Putamen (tissue), 1 donor: ENCODE data around the gene TINAGL1.

Source experiments
- DNase-seq: peaks from one replicate; pipeline ENCODE4 v3.0.0-alpha.2; 2016; ENCODE audit warnings: low spot score

Gene TINAGL1

DNA sequence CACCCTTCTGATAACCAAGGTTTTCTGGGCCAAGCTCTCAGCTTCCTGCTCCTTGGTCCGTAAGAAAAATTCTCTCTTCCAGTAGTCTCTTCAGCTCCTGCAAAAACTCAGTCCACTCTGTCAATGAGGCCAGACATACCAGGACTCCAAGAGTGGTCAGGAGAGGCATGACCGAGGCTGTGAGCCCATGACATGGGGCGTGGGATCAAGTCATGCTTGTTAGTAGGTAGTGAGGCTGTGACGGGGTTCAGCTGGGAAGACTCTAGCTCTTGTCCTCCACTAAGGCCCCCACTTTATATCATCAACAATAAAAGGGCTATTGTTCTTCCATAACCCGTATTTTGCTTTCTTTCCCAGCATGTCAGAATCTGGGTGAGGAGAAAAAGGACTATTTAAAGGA lies 31.0 kb downstream of the TINAGL1 start:
- no peak for DNase-seq

DNA sequence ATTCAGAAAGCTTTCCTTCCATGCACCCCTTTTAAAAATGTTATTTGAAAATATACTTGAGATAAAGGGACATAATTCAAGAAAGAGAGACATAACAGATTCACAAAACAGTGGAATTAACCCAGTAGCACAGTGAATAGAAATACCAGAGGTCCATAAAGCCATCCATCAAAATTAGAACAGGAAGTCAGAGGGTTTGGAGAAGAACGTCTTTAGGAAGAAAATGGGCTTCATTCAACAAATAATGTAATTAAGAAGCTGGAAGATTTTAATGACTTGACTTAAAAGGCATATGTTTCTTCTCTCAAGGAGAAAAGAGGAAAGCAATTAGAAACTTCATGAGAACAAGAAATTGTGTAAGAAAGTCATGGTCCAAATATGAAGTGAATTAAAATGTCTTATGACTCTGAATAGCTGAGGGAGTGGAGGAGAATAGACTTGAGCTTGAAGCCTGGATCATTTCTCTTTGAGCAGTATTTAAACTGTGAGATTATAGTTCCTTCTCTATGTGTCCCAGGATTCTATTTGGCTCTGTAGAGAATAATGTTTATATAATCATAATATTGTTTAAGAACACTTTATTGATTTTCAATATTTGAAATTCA lies 33.3 kb downstream of the TINAGL1 start:
- DNase-seq, result no peak

DNA sequence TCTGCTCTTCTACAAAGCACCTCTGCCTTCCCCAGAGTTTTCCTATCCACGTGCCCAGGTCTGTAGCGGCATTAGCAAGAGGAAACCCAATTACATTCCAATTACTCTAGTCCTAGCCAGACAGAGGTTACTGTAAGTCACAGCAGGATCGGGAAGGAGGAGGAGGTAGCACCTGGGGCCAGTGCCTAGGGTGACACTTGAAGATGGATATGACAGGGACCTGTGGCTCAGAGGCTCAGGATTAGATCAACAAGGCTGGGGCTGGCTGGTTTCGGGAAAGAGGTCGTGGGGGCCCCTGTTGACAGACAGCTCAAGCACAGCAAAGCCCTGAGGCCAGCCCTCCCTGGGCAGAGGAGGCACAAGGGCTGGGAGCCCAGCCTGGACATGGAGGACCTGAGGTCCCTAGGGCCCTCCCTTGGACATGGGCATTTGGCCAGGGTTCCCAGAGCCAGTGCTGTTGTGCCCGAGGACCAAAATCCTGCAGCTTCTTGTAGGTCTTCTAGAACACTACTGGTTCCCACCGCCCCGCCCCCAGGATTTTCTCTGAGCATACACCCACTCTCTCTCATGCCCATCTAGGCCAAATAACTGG lies 38.2 kb downstream of the TINAGL1 start:
- DNase-seq, result no peak

DNA sequence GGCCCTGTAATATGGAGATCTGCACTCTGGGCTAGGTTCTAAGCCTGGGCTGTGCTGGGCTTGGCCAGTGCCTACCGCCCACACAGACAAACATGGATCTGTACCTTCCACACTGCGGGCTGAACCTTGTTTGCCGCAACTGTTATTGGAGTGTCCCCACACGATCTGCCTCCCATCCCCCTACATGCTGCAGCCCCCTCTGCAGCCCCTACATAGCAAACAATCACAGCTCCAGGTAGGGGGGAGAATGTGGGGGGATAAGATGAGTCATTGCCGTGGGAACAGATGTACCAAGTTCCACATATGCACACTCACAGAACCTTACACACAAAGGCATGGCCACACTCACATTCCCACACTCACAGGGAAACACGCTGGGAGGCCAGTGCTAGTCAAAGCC lies 39.1 kb downstream of the TINAGL1 start:
- DNase-seq, result no peak

DNA sequence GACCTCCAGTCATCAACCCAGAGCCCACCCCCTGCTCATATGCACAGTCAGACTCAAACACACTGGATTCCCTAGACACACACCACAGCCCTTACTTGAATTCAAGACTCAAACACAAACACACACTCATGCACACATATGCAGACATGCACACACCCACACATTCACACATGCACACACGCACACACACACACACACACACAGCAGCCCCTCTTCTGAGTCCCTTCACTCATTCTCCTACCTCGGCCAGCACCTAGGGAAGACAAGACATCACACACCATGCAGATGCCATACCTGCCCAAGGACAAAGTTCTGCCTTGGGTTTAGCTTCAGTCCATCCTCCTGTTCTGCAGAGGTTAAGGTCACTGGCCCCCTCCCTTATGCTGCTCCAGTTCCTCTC lies 39.6 kb downstream of the TINAGL1 start:
- DNase-seq, result no peak

DNA sequence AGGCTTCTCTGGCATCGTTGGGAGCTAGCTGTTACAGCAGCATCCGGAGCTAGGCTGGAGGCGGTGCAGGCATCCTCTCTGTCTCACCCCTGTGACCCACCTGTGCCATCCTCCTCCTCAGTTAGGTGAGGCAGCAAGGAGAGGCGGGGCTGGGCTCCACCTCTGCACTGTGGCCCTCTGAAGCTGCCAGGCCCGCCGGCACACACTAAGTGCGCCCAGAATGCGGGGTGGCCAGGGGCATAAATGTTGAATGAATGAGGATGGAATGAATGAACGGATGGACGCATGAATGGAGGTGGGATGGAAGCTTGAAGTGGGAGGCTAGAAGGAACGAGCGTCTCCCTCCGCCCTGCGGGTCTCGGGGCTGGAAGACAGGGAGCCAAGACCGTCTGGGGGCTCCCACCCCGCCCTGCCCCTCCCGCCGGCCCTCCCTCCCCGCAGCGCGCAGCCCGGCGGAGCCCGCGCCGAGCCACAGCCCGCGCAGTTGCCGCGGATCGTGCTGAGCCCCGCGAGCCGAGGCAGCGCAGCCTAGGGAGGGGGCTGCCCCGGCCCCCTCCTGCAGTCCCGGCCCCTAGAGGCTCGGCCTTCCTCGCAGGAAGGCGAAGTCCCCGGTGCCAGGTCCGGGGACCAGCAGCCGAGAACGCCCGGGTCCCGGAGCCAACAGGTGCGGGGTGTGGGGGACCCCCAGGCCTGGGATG lies 41.1 kb downstream of the TINAGL1 start, which contains the start of gene HCRTR1:
HCRTR1 (plus strand) TSS at position 472 of the 698 bp plus-strand sequence. CDS start 1,504 bp downstream, outside the sequence.
- no peak for DNase-seq

DNA sequence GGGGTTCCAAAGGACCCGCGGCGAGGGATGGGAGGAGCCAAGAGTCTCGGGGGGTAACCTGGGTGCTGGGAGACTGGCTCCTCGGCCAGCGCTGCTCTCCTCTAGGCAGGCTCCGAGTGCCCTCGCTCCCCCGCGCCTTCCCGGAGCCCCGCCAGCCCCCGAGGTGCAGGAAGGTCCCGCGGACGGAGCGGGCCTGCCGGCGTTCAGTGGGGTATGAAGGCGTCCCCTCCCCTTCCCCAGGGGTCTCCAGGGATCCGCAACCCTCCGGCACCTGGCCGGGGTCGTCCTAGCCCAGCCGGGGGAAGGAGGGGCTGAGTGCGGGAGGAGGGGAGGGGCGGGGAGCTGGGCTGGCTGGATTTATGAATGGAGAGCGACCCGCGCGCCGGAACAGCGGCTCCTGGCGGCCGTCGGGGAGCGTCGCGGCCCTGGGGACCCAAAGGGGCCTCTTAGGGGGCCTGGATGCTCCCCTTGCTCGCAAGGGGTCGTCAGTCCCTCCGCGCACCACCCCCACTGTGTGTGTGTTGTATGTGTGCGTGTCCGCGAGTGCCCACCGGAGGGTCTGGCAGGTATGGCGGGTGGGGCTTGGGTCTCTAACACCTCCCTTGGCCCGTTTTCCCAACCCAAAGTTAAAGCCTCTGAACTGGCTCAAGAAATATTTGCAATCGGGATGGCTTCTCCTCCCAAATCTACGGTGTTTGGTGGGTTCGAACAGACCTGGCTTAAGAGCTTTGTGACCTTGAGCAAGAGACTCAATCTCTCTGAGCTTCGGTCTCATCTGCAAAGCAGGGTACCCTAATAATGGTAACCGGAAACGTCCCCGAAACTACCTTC lies 41.8 kb downstream of the TINAGL1 start:
- DNase-seq, result no peak

DNA sequence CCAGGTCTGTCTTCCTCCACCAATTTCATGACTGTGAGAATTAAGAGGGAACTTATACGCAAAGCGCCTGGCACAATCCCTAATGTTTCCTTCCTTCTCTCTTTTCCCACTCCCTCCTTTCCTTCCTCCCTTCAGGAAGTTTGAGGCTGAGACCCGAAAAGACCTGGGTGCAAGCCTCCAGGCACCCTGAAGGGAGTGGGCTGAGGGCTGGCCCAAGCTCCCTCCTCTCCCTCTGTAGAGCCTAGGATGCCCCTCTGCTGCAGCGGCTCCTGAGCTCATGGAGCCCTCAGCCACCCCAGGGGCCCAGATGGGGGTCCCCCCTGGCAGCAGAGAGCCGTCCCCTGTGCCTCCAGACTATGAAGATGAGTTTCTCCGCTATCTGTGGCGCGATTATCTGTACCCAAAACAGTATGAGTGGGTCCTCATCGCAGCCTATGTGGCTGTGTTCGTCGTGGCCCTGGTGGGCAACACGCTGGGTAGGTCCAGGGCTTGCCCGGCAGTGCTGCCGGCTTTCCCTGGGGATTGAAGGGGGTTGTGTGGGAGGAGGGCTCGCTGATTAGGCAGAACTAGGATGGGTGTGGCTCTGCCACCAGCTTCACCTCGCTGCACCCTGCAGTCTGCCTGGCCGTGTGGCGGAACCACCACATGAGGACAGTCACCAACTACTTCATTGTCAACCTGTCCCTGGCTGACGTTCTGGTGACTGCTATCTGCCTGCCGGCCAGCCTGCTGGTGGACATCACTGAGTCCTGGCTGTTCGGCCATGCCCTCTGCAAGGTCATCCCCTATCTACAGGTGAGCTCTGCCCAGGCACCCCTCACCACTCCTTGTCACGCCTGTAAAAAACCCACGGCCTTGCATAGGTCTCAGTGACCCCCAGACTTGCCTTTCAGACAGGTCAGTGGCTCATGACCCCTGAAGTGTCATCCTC lies 42.9 kb downstream of the TINAGL1 start:
- no peak for DNase-seq

DNA sequence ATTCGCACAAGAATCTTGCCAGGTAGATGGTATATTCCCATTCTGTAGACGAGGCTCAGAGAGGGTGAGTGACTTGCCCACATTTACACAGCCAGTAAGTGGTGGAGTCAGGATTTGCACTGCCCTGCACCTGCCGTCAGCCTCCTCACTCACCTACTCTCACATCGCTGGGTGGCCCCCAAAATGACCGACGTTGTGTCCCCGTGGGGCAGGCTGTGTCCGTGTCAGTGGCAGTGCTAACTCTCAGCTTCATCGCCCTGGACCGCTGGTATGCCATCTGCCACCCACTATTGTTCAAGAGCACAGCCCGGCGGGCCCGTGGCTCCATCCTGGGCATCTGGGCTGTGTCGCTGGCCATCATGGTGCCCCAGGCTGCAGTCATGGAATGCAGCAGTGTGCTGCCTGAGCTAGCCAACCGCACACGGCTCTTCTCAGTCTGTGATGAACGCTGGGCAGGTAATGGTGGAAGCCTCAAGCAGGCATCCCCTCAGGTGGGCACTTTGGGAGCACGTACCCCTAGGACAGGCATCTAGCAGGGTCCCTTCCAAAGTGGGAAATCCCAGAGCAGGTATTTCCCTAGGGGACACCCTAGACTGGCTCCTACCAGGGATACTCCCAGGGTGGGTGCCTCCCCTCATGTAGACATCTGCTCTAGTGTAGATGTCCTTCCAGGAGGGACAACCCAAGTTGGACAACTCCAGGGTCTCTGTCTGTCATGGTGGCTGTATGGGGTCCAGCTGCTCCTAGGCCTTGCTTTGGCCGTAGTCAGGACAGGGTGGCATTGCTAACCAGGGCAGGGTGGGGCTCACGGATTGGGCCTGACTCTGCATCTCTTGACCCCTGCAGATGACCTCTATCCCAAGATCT lies 44.5 kb downstream of the TINAGL1 start:
- no peak for DNase-seq

DNA sequence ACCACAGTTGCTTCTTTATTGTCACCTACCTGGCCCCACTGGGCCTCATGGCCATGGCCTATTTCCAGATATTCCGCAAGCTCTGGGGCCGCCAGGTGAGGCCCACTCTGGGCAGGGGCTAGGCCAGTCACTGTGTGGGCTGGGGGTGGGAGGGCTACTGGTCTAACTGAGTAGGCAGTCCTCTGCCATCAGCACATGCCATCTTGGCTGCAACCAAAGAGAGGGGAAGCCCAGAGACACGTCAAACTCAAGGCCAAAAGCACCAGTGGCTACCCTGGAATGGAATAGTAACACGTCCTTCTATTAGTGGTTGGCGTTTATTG lies 45.1 kb downstream of the TINAGL1 start:
- no peak for DNase-seq

DNA sequence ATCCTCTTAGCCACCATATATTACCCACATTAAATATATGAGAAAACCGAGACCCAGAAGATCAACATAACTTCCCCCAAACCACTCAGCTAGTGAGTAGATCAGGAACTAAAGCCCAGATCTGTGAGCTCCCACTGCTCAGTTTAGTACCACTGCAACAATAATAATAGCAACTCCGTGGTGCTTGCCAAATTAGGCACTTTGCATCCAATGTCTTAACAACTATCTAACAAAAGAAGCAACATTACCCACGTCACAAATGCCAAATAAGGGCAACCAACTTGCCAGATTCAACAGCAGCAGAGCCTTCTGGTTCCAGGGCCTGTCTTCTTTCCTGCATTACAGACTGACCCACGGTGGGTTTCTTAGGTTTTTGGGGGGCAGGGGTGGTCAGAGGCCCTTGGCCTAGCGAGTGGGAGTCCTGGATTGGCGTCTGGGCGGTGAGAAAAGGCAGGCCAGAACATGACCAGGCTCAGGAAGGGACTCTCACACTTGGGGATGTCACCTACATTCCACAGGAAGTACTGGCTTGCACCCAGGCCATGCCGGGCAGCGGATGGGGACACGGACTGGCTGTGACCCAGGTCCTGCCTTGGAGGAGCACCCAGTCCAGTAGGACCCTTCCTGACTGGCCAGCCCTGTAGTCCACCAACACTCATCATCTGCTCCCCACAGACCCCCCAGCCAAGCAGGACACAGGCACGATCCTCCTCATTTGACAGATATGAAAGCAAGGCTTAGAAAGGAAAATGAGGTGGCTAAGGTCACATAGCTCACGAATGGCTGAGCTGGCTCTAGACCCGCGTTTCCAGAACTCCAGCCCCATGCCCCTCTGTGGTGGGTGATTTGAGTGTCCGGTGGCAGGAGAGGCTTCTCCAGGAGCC lies 45.8 kb downstream of the TINAGL1 start:
- DNase-seq, result no peak

DNA sequence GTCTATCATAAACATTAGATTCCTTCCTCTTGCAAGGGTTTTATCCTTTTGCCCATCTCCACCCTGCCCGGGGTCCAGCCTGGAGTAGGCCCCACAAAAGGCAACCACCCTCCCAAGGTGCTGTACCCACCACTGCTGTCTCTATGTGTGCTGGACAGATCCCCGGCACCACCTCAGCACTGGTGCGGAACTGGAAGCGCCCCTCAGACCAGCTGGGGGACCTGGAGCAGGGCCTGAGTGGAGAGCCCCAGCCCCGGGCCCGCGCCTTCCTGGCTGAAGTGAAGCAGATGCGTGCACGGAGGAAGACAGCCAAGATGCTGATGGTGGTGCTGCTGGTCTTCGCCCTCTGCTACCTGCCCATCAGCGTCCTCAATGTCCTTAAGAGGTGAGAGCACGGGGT lies 47.0 kb downstream of the TINAGL1 start:
- no peak for DNase-seq

DNA sequence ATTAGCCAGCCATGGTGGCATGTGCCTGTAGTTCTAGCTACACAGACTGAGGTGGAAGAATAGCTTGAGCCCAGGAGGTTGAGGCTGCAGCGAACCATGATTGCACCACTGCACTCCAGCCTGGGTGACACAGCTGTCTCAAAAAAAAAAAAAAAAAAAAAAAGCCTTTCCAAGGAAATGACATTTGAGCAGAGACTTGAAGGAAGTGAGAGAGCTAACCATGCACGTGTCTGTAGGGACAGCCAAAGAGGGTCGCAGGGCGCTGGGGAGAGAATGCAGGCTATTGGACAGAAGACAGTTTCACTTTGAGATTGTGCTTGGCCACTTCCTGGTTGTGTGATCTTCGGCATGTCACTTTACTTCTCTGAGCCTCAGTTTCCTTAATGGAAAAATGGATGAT lies 48.0 kb downstream of the TINAGL1 start:
- DNase-seq, result no peak

DNA sequence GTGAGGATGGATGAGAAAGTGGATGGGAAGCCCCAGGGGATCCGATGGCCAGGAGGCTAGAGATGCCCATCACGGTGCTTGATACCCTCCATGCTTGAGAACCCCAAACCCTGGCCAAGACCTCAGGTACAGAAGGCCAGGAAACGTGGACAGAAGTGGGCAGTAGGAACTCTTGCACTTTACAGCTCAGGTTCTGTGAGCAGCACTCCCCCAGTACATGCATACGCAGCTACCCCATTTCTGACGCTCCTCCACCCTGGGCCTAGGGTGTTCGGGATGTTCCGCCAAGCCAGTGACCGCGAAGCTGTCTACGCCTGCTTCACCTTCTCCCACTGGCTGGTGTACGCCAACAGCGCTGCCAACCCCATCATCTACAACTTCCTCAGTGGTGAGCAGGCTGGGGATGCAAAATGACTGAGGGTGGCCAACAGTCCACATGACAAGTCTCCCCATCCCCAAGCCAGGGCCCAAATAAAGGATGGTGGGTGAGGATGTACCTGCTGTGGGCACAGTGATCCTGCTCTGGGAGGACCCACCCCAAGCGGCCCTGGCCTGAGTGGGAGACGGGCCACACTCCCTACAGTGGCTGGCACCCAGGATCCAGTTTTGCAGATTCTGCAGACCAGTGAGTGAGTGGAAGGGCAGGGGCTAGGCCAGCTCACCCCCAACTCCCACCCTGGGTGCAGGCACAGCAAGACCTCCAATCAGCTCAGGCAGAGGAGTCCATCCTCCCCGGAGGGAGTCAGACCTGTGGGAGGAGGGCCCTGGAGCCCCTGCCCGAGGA lies 48.6 kb downstream of the TINAGL1 start:
- no peak for DNase-seq

DNA sequence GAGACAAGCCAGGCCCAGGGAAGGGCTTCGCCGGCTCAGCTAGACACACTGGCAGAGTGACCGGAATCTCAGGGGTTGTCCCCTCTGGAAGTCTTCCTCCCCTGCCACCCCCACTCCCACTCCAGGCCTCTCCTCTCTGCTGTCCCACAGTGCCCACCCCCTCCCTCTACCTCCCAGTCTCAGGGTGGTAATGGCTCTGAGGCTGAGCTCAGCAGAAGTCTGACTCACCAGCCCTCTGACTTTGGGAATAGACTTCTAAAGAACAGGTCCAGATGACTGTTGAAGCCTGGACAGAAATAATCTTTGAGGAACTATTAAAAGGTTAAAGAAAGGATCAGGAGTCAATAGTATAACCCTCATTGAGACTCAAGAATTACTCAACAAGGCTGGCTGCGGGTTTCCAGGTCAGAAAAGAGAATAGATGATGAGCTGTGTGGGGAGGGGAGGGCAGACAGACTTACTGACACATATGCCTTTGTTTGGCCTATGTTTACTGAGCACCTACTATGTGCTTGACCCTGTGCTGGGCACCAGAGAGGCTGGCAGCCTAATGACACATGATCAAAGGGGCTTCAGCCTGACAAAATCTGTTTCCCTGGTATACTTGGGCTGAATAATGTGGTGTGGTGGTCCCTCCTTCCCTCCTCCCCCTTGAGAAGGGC lies 49.4 kb downstream of the TINAGL1 start:
- DNase-seq, result no peak

DNA sequence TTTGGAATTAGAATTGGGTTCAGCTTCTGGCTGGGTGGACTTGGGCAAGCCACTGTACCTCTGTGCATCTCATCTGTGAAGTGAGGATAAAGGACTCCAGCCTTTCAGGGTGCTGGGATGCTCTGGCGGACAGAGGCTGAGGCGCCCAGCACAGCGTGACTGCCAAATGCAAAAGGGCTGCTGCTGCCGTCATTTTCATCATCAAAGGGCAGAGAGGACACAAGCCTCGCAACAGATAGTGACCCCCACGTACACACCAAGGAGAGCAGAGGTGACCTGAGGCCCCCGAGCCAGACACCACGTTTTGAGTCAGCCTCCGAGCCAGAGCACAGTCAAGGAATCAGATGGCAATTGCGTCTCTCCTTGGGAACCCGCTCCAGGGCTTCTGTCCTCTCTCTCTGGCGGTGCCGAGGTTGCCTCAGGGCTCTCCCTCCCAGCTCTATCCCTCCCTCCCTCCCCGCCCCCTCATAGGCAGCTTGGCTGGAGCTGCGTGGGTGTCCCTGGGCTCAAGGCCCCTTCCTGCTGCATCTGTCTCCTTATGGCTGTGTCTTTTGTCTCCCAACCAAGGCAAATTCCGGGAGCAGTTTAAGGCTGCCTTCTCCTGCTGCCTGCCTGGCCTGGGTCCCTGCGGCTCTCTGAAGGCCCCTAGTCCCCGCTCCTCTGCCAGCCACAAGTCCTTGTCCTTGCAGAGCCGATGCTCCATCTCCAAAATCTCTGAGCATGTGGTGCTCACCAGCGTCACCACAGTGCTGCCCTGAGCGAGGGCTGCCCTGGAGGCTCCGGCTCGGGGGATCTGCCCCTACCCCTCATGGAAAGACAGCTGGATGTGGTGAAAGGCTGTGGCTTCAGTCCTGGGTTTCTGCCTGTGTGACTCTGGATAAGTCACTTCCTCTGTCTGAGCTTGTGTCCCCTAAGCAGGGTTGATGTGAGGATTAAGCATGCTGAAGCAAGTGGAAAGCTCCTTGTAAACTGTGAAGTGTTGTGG lies 50.2 kb downstream of the TINAGL1 start:
- DNase-seq, result no peak

DNA sequence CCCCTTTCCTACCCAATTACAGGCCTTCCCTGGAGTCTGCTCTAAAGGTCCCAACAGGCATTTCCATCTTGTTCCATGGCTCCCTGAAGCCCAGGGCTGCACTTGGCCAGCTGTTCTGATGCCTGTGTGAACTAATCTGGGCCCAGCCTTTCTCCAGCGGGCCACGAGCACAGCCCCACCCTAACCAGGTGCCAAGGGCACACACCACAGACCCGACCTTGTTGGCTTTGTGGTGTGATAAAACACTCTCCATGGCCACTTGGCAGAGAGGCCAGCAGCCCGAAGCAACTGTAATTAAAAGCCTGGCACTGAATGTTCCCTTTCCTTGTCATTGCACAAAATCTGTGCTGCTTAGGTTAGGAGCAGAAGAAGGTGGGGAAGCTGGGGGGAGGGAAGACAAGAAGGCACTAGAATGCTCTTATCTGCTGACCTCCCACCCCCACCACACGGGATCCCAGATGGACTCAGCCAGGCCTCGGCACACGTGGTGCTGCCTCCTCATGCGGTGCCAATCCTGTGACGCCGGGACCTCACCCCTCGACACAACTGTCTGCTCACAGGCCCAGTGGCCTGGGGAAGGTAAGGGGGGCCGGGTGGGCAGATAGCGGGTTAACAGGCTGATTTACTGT lies 51.1 kb downstream of the TINAGL1 start:
- no peak for DNase-seq
